ENCODE results near the gene RNF166.

Gene RNF166

GRCh38 chr16:88706229-88706964 is at the start of gene RNF166, which contains the start of gene CTU2:
RNF166 (minus strand) TSS chr16:88706408; CDS start chr16:88706325, 83 bp downstream.
CTU2 (plus strand) TSS chr16:88706503; CDS start chr16:88706531, 28 bp downstream.
- peak; percentile 61 for DNase-seq

GRCh38 chr16:88754912-88755744 is 48.9 kb upstream of the RNF166 start:
- DNase-seq = no peak

- no peak for DNase-seq
These were observed 48.1 kb upstream of the RNF166 start for GRCh38 chr16:88754109-88754911.

- DNase-seq = no peak
These were observed 47.4 kb upstream of the RNF166 start for GRCh38 chr16:88753602-88754001.

- DNase-seq = no peak
These were observed 47.0 kb upstream of the RNF166 start for GRCh38 chr16:88753191-88753590.

GRCh38 chr16:88752386-88753002 is 46.3 kb upstream of the RNF166 start:
- DNase-seq = no peak

- DNase-seq = no peak
These were observed 44.6 kb upstream of the RNF166 start for GRCh38 chr16:88750854-88751253.

GRCh38 chr16:88749358-88749757 is 43.1 kb upstream of the RNF166 start:
- no peak for DNase-seq

GRCh38 chr16:88748364-88748763 is 42.2 kb upstream of the RNF166 start:
- DNase-seq = no peak

- DNase-seq = no peak
These were observed 41.5 kb upstream of the RNF166 start for GRCh38 chr16:88747588-88748301.

GRCh38 chr16:88746506-88746905 is 40.3 kb upstream of the RNF166 start:
- DNase-seq = no peak

GRCh38 chr16:88744577-88745521 is 38.6 kb upstream of the RNF166 start:
- DNase-seq = no peak

GRCh38 chr16:88743693-88744576 is 37.7 kb upstream of the RNF166 start:
- DNase-seq = no peak

GRCh38 chr16:88742896-88743605 is 36.8 kb upstream of the RNF166 start:
- DNase-seq = no peak

GRCh38 chr16:88741368-88741767 is 35.2 kb upstream of the RNF166 start:
- DNase-seq = no peak

GRCh38 chr16:88740727-88741055 is 34.5 kb upstream of the RNF166 start:
- DNase-seq = no peak

- no peak for DNase-seq
These were observed 33.9 kb upstream of the RNF166 start for GRCh38 chr16:88739977-88740726.

All from NCI-H1048 (cell line).